Panc1 (cell line): Measurements from ENCODE around the gene CPS1.

ENCODE experiments used
- POLR2AphosphoS5 ChIP-seq: IDR thresholded peaks from 2 replicates; pipeline ENCODE4 v1.6.1; 2012; ENCODE audit warnings: mild to moderate bottlenecking, low read depth, low read length, moderate library complexity
- REST ChIP-seq, 2 experiments: IDR thresholded peaks; 2 replicates each; pipeline ENCODE4 v1.6.1; 2011 to 2012; ENCODE audit warnings: low read depth in 2 of 2, control low read depth in 1 of 2, low read length in 1 of 2, mild to moderate bottlenecking in 1 of 2, moderate library complexity in 1 of 2; ENCODE audit not compliant: insufficient read depth in 1 of 2
- SIN3A ChIP-seq: IDR thresholded peaks from 2 replicates; pipeline ENCODE4 v1.6.1; 2012; ENCODE audit warnings: low read depth, mild to moderate bottlenecking, low read length, moderate library complexity, borderline replicate concordance; ENCODE audit not compliant: insufficient read depth
- TCF7L2 ChIP-seq: IDR thresholded peaks from 2 replicates; pipeline ENCODE4 v1.6.1; 2011; ENCODE audit warnings: mild to moderate bottlenecking, low read depth, low read length, inconsistent platforms
- TF ChIP-seq, protein P1 (sequence below): fragments of 450-650 bp; IDR thresholded peaks from 2 replicates; pipeline ENCODE4 v1.5.1; 2017; ENCODE audit warnings: mild to moderate bottlenecking

DNA sequence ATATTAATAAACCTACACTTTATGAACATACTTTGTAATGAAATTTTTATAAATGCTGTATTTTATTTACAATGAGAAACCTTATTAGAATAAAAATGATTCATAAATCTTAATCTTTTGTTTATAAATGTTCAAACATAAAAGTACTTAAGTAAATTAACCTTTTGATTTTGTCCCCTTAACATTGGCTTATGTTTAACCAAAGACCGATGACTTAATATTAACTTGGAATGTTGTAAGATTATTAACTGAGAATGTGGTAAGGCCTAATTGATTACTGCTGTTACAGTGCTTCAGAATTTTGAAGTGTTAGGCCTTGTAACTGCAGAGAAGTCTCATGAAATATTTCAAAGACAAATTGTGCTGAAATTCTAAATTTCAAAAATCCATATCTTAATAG, 5.7 kb downstream of the CPS1 start:
- TF ChIP-seq, protein P1, sequence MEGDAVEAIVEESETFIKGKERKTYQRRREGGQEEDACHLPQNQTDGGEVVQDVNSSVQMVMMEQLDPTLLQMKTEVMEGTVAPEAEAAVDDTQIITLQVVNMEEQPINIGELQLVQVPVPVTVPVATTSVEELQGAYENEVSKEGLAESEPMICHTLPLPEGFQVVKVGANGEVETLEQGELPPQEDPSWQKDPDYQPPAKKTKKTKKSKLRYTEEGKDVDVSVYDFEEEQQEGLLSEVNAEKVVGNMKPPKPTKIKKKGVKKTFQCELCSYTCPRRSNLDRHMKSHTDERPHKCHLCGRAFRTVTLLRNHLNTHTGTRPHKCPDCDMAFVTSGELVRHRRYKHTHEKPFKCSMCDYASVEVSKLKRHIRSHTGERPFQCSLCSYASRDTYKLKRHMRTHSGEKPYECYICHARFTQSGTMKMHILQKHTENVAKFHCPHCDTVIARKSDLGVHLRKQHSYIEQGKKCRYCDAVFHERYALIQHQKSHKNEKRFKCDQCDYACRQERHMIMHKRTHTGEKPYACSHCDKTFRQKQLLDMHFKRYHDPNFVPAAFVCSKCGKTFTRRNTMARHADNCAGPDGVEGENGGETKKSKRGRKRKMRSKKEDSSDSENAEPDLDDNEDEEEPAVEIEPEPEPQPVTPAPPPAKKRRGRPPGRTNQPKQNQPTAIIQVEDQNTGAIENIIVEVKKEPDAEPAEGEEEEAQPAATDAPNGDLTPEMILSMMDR, result no peak
- TF ChIP-seq POLR2AphosphoS5, result no peak
- TF ChIP-seq REST (IDR thresholded peaks at IDR 0.05; ENCODE audit: insufficient read depth in 1 of 2, low read depth in 2 of 2, low read length in 1 of 2), result no peak
- TF ChIP-seq SIN3A, result no peak
- TF ChIP-seq TCF7L2, result no peak
